OCI-LY7 (cell line): ENCODE results near the gene NEB.

Source experiments
- CTCF ChIP-seq: fragments of 200-600 bp; sonication (generic); conservative IDR thresholded peaks from 2 replicates; pipeline ENCODE4 v1.5.1; 2014; ENCODE audit warnings: mild to moderate bottlenecking, antibody characterized with exemption, low read length, moderate library complexity, mixed read lengths
- EZH2phosphoT487 ChIP-seq: fragments of 200-600 bp; sonication (generic); IDR thresholded peaks from 2 replicates; pipeline ENCODE4 v1.6.1; 2018; ENCODE audit warnings: low read depth, borderline replicate concordance, mild to moderate bottlenecking, mixed run types, antibody characterized with exemption, low read length, moderate library complexity, mixed read lengths

- TF ChIP-seq CTCF (no peak), EZH2phosphoT487 (no peak)
These were observed 171.9 kb downstream of the NEB start for GRCh38 chr2:151562398-151562797.
